HG03196 (cell line): ENCODE results near the gene CRTAC1.
A peak's percentile ranks its signal among the peaks of the same experiment; 100 is the strongest.

ENCODE experiments used
- ATAC-seq: cut with Tn5 transposase; IDR thresholded peaks from one replicate; pipeline ENCODE4 v1.9.1; 2021; ENCODE audit not compliant: unreplicated experiment

The CRTAC1 gene

DNA sequence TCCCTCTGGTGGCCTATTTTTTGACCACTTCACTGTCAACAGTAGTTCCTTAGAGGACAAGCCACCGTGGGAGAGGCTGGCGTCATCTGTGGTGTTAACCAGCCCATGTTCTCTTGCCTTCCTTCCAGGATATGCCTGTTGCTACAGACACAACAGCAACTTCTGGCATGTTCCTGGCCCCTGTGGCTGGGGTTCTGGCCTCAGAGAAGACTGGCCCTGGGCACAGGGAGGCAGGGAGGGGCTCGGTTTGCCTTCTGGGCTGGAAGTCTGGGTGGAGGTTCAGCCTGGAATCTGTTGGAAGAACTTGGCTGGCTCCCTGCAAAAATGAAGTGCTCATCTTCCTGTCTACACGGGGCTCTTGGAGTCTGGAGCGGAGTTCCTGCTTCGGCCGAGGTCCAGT lies 155.0 kb downstream of the CRTAC1 start:
- no peak for ATAC-seq

GRCh38 chr10:97874332-97874731 lies 156.1 kb downstream of the CRTAC1 start:
- ATAC-seq = no peak

DNA sequence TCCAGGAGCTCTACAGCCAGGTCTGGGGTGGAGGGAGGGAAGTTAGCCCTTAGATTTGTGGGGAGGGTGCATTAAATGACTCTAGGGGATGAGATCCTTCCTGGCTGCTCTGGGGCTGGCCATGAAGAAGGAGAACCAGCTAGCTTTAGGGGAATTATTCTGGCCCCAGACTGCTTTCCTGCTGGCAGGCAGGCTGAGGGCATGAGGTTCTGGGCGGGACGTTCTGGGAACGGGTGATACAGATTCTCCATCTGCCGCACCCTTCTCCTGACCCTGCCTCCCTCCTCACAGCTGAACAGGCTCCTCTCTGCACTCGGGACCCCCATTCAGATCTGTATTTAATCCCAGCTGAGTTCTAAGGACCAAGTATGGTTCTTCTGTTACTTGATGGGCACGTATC lies 156.9 kb downstream of the CRTAC1 start:
- no peak for ATAC-seq

GRCh38 chr10:97870990-97871389 lies 159.4 kb downstream of the CRTAC1 start:
- no peak for ATAC-seq

DNA sequence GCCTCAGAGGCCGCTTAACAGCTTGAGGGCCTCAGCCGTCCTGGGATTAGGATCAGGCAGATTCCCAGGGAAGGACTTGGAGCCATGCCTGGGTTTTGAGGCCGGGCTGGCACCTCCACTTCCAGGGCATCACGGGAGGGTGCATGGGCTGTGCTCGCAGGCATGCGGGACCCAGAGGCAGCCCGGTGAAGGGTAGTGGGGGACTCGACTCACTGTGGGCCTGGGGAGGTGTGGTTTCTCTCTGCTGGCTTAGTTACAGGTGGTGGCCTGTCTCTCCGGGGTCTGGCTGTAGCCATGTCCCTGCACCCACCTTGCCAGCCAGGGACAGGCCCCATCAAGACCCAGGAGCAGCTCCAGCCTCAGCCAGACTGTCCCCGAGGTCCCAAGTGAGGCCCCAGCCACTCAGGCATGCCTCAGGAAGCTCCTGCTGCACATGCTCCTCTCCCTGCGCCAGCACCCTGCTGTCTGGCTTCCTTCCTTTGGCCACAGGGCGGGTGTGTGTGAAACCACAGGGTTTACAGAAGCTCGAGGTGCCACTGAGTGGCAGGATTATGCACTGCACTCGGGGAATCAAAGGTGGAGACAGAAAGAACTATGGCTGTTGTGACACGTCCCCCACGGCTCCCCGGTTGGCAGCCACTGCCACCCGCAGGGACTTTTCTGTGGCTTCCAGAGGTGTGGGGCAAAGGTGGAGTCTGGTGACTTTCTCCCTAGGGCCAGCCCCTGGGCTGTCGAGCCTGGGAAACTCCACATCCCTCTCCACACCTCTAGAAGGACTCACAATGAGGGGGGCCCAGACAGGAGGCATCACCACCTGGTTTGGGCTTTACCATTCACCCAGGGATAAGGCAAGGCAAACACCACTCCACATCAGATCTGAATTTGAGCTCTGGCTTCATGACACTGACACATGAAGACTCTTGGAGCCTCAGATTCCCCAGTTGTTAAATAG lies 161.1 kb downstream of the CRTAC1 start:
- ATAC-seq = peak; percentile 90

GRCh38 chr10:97868134-97868685 lies 162.2 kb downstream of the CRTAC1 start:
- ATAC-seq = no peak

DNA sequence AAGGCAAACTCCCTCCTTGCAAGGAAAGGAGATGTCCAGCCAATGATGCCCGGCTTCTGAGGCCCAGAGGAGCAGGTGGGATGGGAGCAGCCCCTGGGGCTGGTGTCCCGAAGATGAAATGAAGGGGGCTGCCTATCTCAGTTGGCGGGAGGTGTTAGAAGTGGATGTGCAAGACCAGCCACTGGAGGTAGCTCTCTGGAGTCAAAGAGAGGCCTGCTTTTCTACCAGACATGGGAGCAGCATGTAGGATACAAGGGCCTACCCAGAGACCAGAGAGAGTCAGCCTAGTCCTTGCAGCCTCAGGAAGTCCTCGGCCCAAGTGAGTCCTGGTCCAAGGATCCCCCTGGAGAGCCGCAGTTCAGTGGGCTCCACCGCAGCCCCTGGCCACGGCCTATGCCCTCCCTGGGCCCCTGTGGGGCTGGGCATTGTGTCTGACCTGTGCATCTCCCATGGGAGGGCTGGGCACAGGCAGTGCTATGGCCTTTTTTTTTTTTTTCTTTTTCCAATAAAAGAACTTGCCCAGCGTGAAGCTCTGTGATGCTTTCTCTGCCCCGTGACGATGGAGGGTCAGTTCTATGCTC lies 163.1 kb downstream of the CRTAC1 start:
- no peak for ATAC-seq

DNA sequence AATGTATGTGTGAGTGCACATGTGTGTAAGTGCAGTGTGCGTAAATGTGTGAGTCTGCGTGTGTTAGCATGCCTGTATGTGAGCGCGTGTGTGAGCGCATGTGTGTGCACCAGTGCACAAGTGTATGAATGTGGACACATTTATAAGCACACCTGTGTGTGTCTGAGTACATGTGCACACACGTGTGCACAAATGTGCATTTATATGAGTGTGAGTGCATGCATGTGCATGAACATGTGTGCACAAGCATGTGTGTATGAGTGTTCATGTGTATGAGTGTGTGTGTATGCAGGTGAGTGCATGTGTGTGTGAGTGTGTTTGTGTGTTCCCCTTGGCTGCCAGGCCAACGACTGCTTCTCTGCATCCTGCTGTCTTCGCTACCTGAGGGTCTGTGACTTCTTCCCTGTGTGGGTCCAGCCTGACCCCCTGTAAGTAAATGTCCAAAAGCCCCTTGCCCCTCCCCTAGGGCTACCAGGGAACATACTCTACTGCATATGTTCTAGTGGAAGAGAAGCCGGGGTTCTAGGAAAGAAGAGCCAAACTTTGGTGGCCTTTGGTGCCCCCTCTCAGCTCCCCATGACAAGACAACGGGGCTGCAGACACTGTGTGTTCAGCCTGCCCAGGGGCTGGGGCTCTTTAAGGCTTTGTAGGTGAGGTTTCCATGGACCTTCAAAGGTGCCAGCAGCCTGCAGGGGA lies 163.7 kb downstream of the CRTAC1 start:
- ATAC-seq = no peak

GRCh38 chr10:97865488-97865887 lies 164.9 kb downstream of the CRTAC1 start:
- ATAC-seq = no peak

DNA sequence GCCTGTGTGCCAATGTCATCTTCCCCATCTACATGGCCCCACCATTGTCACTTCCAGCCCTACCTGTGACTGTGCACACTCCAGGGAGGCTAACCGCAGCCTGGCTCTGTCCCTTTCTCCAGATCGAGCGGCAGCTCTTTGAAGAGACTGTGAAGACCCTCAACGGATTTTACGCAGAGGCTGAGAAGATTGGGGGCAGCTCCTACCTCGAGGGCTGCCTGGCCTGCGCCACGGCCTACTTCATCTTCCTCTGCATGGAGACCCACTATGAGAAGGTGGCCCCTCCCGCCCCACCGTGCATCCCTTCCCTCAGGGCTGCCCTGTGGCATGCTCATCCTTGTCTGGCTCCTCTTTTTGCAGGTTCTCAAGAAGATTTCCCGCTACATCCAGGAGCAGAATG lies 166.6 kb downstream of the CRTAC1 start:
- ATAC-seq = no peak

DNA sequence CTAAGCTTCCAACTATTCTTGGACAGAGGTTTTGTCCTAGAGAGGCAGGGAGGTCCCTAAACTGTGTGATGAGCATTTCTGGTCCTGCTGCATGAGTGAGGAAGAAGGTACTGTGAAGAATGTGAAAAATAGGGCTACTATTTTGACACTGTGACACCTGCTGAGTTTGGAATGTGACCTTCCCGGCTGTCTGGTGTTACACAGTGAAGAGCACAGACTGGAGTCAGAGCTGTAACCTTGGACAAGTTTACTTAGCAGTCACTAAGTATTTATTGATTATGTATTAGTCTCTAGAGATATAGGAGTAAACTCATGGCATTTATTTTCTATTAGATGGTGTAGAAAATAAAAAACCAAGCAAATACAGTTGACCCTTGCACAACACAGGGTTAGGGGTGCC lies 168.5 kb downstream of the CRTAC1 start:
- ATAC-seq = no peak

- ATAC-seq = no peak
Observed at GRCh38 chr10:97861097-97861750, 169.2 kb downstream of the CRTAC1 start.

GRCh38 chr10:97858001-97858439 lies 172.4 kb downstream of the CRTAC1 start:
- ATAC-seq = peak; percentile 53

GRCh38 chr10:97854743-97855142 lies 175.7 kb downstream of the CRTAC1 start:
- no peak for ATAC-seq

GRCh38 chr10:97852840-97853405 lies 177.5 kb downstream of the CRTAC1 start:
- no peak for ATAC-seq

GRCh38 chr10:97852277-97852676 lies 178.1 kb downstream of the CRTAC1 start:
- no peak for ATAC-seq

DNA sequence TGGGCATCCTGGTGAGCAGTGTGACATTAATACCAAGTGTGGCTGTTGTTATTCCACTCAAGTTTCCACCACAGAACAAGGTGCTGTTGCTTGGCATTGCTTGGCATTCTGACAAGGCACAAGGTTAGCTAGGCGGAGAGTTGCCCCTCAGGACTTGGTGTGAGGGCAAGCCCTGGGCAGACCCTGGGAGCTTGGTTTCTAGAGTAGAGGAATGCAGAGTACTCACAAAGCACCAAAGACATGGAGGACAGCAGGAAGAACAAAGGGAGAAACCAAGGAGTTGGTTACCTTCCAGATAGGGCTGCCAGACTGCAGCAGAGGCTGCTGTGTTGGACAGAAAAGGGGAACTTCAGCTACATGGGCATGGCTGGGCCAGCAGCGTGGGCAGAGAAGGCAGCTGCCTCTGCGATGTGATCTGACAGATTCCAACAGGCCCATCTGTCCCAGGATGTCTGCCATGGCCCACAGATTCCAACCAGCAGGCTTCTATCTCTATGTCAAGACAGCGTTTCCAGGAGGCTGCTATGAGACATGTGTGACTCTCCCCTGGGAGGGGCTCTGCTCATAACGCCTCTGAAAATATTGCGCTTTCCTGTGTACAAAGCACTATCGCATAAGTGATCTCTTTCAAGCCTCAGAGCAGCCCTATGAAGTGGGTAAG lies 178.9 kb downstream of the CRTAC1 start:
- no peak for ATAC-seq

GRCh38 chr10:97850446-97850845 lies 180.0 kb downstream of the CRTAC1 start:
- ATAC-seq = no peak

- ATAC-seq = no peak
Observed at GRCh38 chr10:97849687-97850402, 180.6 kb downstream of the CRTAC1 start, which contains the start of gene GOLGA7B. Gene GOLGA7B, plus strand, starts transcription at chr10:97849843. Its CDS starts 461 bp downstream, at chr10:97850304.
